K562 (cell line): ENCODE measurements around the gene DMAC2L. TPM values are rescaled to one million over a fixed set of nuclear protein-coding genes. Genes with fewer than 3 reads are reported as not detected.

Experiments used
- ATAC-seq: fragments of 200-7000 bp; cut with Tn5 transposase; 3 replicates; pipeline ENCODE4 v1.9.1; 2020; ENCODE audit warnings: moderate library complexity
- BruUV-seq: library from RNA; stranded (reverse); fragments of 400-500 nt; replicated peaks from 2 replicates; lab custom pipeline; 2021; lab: Mats Ljungman, UMichigan
- CTCF ChIA-PET: fragments of 300-600 bp; formaldehyde crosslinking; extraction: SDS; loops from one replicate; lab custom pipeline; 2021; ENCODE audit warnings: low intra/inter-chr PET ratio; lab: Yijun Ruan, JAX
- POLR2A ChIA-PET: fragments of 300-600, 350-650 bp; sonication (Branson Sonifier 250); formaldehyde crosslinking; extraction: SDS; loops from one replicate; lab custom pipeline; 2021; ENCODE audit warnings: antibody characterized with exemption, inconsistent platforms; lab: Yijun Ruan, JAX
- DNase-seq, 4 experiments: peaks; one replicate each; pipeline versions ENCODE4 v3.0.0 to v3.0.0-alpha.2; 2011 to 2018; ENCODE audit warnings: low spot score in 3 of 4, mixed read lengths in 3 of 4; ENCODE audit errors: extremely low read depth in 1 of 4
- FAIRE-seq: peaks from 2 replicates; lab custom pipeline; 2011; peaks lifted over from hg19 to GRCh38; lab: Jason Lieb, UNC
- H2AFZ ChIP-seq: 2 replicates; pipeline ENCODE4 v1.6.0; 2011; ENCODE audit warnings: low read depth, low read length, control low read depth, inconsistent platforms
- H3K27ac ChIP-seq: fragments of 200-600 bp; 3 replicates; pipeline ENCODE4 v1.8.0; 2011; ENCODE audit warnings: low read depth, mild to moderate bottlenecking, control low read depth, inconsistent platforms, low read length, moderate library complexity, mixed read lengths; ENCODE audit errors: extremely low read depth
- H3K27me3 ChIP-seq, 2 experiments: fragments of 300-600 bp in 1 of 2; 2 replicates in 1 of 2; 3 replicates in 1 of 2; pipeline versions ENCODE4 v1.6.0 to v1.8.0; 2011; ENCODE audit warnings: inconsistent platforms in 2 of 2, low read length in 2 of 2, mild to moderate bottlenecking in 1 of 2, mixed read lengths in 1 of 2, moderate library complexity in 1 of 2; ENCODE audit not compliant: control insufficient read depth in 2 of 2, insufficient read depth in 2 of 2
- H3K36me3 ChIP-seq: fragments of 300-600 bp; 3 replicates; pipeline ENCODE4 v1.8.0; 2011; ENCODE audit warnings: mild to moderate bottlenecking, low read length, inconsistent platforms; ENCODE audit not compliant: control insufficient read depth, insufficient read depth
- H3K4me1 ChIP-seq, 2 experiments: fragments of 200-600 bp in 1 of 2; replicated peaks in 1 of 2; 2 replicates in 1 of 2; 3 replicates in 1 of 2; pipeline versions ENCODE4 v1.5.1 to v1.8.0; 2011; ENCODE audit warnings: inconsistent platforms in 2 of 2, low read length in 2 of 2, mild to moderate bottlenecking in 1 of 2, mixed read lengths in 1 of 2, moderate library complexity in 1 of 2; ENCODE audit not compliant: control insufficient read depth in 2 of 2, insufficient read depth in 2 of 2
- H3K4me2 ChIP-seq: 2 replicates; pipeline ENCODE4 v1.6.1; 2011; ENCODE audit warnings: low read length, control low read depth, inconsistent platforms, mixed read lengths; ENCODE audit not compliant: insufficient read depth
- H3K4me3 ChIP-seq: fragments of 200-600 bp; sonication (generic), shearing (Covaris generic); 2 replicates; pipeline ENCODE4 v1.5.1; 2016; ENCODE audit warnings: control low read depth, inconsistent platforms
- H3K79me2 ChIP-seq: fragments of 200-600 bp; 3 replicates; pipeline ENCODE4 v1.8.0; 2011; ENCODE audit warnings: low read length, inconsistent platforms; ENCODE audit not compliant: control insufficient read depth, insufficient read depth
- H3K9ac ChIP-seq, 2 experiments: 2 replicates each; pipeline versions ENCODE4 v1.6.0 to v1.6.1; 2011; ENCODE audit warnings: low read depth in 2 of 2, low read length in 2 of 2, control low read depth in 1 of 2, inconsistent platforms in 1 of 2, mild to moderate bottlenecking in 1 of 2, mixed read lengths in 1 of 2; ENCODE audit not compliant: insufficient read depth in 1 of 2
- H3K9me1 ChIP-seq: one replicate; pipeline ENCODE4 v1.6.0; 2011; ENCODE audit warnings: inconsistent platforms, mild to moderate bottlenecking, low read length, moderate library complexity; ENCODE audit not compliant: control insufficient read depth, insufficient read depth
- H3K9me3 ChIP-seq: replicated peaks from 2 replicates; pipeline ENCODE4 v1.5.1; 2011; ENCODE audit warnings: low read depth, low read length, inconsistent platforms; ENCODE audit not compliant: control insufficient read depth, insufficient read depth
- H4K20me1 ChIP-seq: replicated peaks from 2 replicates; pipeline ENCODE4 v1.6.1; 2011; ENCODE audit warnings: low read length, inconsistent platforms, mixed read lengths; ENCODE audit not compliant: control insufficient read depth, insufficient read depth
- CBFA2T2 ChIP-seq: fragments of 450-650 bp; conservative IDR thresholded peaks from 2 replicates; pipeline ENCODE4 v1.6.1; 2017; ENCODE audit warnings: mild to moderate bottlenecking
- HINFP ChIP-seq: fragments of 450-650 bp; conservative IDR thresholded peaks from 2 replicates; pipeline ENCODE4 v1.6.1; 2016; ENCODE audit warnings: missing genetic modification characterization, low read depth, mild to moderate bottlenecking, control low read depth, missing compliant biosample characterization
- IFI16 ChIP-seq: fragments of 250-450 bp; sonication (Bioruptor Pico); IDR thresholded peaks from 2 replicates; pipeline ENCODE4 v2.1.2; 2022; ENCODE audit warnings: mild to moderate bottlenecking, inconsistent platforms
- KDM5B ChIP-seq: fragments of 200-600 bp; sonication (generic); IDR thresholded peaks from 2 replicates; pipeline ENCODE4 v1.6.1; 2012; ENCODE audit warnings: low read depth, mild to moderate bottlenecking, moderate library complexity, low read length, control low read depth, inconsistent platforms; ENCODE audit not compliant: insufficient replicate concordance
- MCM3 ChIP-seq: fragments of 450-650 bp; IDR thresholded peaks from 2 replicates; pipeline ENCODE4 v1.6.1; 2016
- MTA1 ChIP-seq: fragments of 450-650 bp; IDR thresholded peaks from 2 replicates; pipeline ENCODE4 v1.6.1; 2017; ENCODE audit warnings: borderline replicate concordance
- POLR2H ChIP-seq: IDR thresholded peaks from 2 replicates; pipeline ENCODE4 v1.6.1; 2016; ENCODE audit warnings: missing genetic modification characterization, low read depth, mild to moderate bottlenecking, control low read depth, missing compliant biosample characterization, moderate library complexity
- RBM22 ChIP-seq: fragments of 200-400 bp; formaldehyde crosslinking; IDR thresholded peaks from 2 replicates; pipeline ENCODE4 v1.6.1; 2018; ENCODE audit warnings: low read length, low read depth; ENCODE audit not compliant: poor library complexity, severe bottlenecking
- SLC30A9 ChIP-seq: fragments of 250-450 bp; sonication (Bioruptor Pico); IDR thresholded peaks from 2 replicates; pipeline ENCODE4 v1.8.0; 2022; ENCODE audit warnings: mild to moderate bottlenecking, moderate library complexity
- SMARCB1 ChIP-seq: IDR thresholded peaks from 2 replicates; pipeline ENCODE4 v1.6.1; 2011; ENCODE audit warnings: improper control_type of control experiment, low read depth; ENCODE audit not compliant: insufficient read length
- TAF7 ChIP-seq: fragments of 450-650 bp; IDR thresholded peaks from 2 replicates; pipeline ENCODE4 v1.6.1; 2016; ENCODE audit warnings: missing genetic modification characterization, missing compliant biosample characterization
- TBP ChIP-seq: optimal IDR thresholded peaks from 2 replicates; pipeline ENCODE3; 2011; ENCODE audit warnings: low read depth, low read length, improper control_type of control experiment
- ZBTB1 ChIP-seq: sonication (generic); formaldehyde crosslinking; IDR thresholded peaks from 2 replicates; pipeline ENCODE4 v1.8.1; 2023; ENCODE audit warnings: missing genetic modification reagents, low read depth, mild to moderate bottlenecking, borderline replicate concordance
- ZNF140 ChIP-seq: fragments of 250-450 bp; sonication (Bioruptor Pico); IDR thresholded peaks from 2 replicates; pipeline ENCODE4 v1.8.0; 2021; ENCODE audit warnings: moderate library complexity, mild to moderate bottlenecking, inconsistent platforms
- ZNF263 ChIP-seq: sonication (generic); formaldehyde crosslinking; IDR thresholded peaks from 2 replicates; pipeline ENCODE4 v1.8.0; 2022; ENCODE audit warnings: mild to moderate bottlenecking, missing genetic modification reagents, borderline replicate concordance
- ZNF589 ChIP-seq: fragments of 200-800 bp; sonication (Bioruptor generic); IDR thresholded peaks from 2 replicates; pipeline ENCODE4 v1.6.1; 2016; ENCODE audit warnings: low read depth, missing genetic modification characterization, missing compliant biosample characterization
- ZNF77 ChIP-seq: fragments of 250-450 bp; sonication (Bioruptor Pico); IDR thresholded peaks from 2 replicates; pipeline ENCODE4 v1.5.0; 2020
- ZNF79 ChIP-seq: fragments of 250-450 bp; sonication (Bioruptor Pico); IDR thresholded peaks from 2 replicates; pipeline ENCODE4 v1.4.0; 2020; ENCODE audit warnings: low read depth, mild to moderate bottlenecking, moderate library complexity
- WGBS: fragments of 100-300 bp; shearing (Covaris generic); methylation state at CpG from one replicate; pipeline ENCODE4 v1.1.6; 2016; ENCODE audit warnings: low coverage, mixed read lengths; ENCODE audit not compliant: insufficient coverage; ENCODE audit errors: missing lambda C conversion rate; 5-methylcytosine and 5-hydroxymethylcytosine counted together
- in situ Hi-C: fragments of 300-500 bp; cut with MboI; formaldehyde crosslinking; loops from 4 replicates; pipeline ENCODE4 v1.15.0; 2018; ENCODE audit warnings: inconsistent platforms, mixed read lengths
- intact Hi-C: fragments of 100-400 bp; cut with micrococcal nuclease; formaldehyde crosslinking; loops from 2 replicates; pipeline ENCODE4 v1.14.2; 2022
- polyA plus RNA-seq, 8 experiments: library from polyadenylated mRNA; depleted of rRNA in 4 of 8; stranded (reverse) in 5 of 8; unstranded in 3 of 8; fragments of >200 nt; fragmentation: Nextera tagmentation in 2 of 8; fragmentation: Illumina TruSeq in 1 of 8; extraction: Ambion mirVana in 2 of 8; extraction: Trizol in 1 of 8; gene quantifications; 2 replicates each; pipeline versions ENCODE4 v1.2.1 to v1.2.3, GENCODE V29; 2011 to 2014; ENCODE audit warnings: inconsistent platforms in 1 of 8, missing spikeins in 1 of 8
- total RNA-seq, 7 experiments: library from RNA; depleted of rRNA in 6 of 7; stranded (reverse); fragments of >200 nt in 6 of 7; fragmentation: Illumina TruSeq in 2 of 7; extraction: Trizol in 2 of 7; gene quantifications; 2 replicates each; pipeline versions ENCODE4 v1.2.1 to v1.2.3, GENCODE V29; 2011 to 2021; ENCODE audit warnings: low replicate concordance in 1 of 7
- TF ChIP-seq, protein P1 (sequence below): fragments of 450-650 bp; formaldehyde crosslinking; IDR thresholded peaks from 2 replicates; pipeline ENCODE4 v1.4.0; 2022; ENCODE audit warnings: missing genetic modification characterization
- TF ChIP-seq, protein P2 (sequence below): sonication (generic); formaldehyde crosslinking; IDR thresholded peaks from 2 replicates; pipeline ENCODE4 v1.8.0; 2022; ENCODE audit warnings: mild to moderate bottlenecking, low read depth, missing genetic modification reagents

Gene DMAC2L
- total and polyA plus RNA-seq, 9 of the 15 experiments (the other 6 are each of a cell fraction or from before 2014, with no cell fraction given): 4.0 to 37.2 (median 9.3) TPM

DNA sequence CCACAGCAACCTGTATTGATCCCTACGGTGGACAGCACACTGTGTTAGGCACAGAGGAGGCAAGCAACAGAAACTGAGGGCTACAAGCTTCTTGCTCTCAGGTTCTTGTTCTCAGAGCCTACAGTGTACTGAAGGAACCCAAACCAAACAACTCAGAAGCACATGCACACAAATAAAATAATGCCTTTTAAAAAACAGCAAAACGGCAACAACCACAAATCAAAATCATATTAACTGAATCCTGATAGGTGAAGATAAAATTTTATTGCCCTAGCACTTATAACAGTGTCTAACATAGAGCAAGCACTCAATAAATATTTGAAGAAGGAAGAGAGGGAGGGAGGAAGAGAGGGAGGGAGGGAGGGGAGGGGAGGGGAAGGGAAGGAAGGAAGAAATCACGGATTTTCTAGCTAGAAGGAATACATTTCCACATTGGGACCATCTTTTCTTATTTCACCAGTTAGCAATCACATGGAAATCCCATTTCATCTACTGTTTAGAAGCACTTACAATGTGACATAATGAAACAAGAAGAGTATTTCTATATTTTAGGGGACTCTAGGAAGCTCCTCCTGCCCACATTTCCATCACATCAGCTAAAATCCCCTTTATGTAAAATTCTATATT is 27.2 kb downstream of the DMAC2L start (continued):
- TF ChIP-seq ZNF79 (no peak), CBFA2T2 (no peak), KDM5B (no peak), MCM3 (no peak), TBP (no peak), ZNF77 (CRISPR knock-in tag) (no peak), ZNF263 (CRISPR knock-in tag) (no peak), TAF7 (tag) (no peak), SLC30A9 (CRISPR knock-in tag) (no peak), POLR2H (tag) (no peak)
- TF ChIP-seq, protein P1, sequence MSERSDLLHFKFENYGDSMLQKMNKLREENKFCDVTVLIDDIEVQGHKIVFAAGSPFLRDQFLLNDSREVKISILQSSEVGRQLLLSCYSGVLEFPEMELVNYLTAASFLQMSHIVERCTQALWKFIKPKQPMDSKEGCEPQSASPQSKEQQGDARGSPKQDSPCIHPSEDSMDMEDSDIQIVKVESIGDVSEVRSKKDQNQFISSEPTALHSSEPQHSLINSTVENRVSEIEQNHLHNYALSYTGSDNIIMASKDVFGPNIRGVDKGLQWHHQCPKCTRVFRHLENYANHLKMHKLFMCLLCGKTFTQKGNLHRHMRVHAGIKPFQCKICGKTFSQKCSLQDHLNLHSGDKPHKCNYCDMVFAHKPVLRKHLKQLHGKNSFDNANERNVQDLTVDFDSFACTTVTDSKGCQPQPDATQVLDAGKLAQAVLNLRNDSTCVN (CRISPR knock-in tag): no peak

GRCh38 chr14:50340045-50340444 is 27.9 kb downstream of the DMAC2L start:
- Histone ChIP-seq H2AFZ (no peak overlapping the region), H3K36me3 (peaks cover 4% of the 10 kb centered on the region; the same call in 1 of the 3 replicates), H3K9me1 (no peaks in the 10 kb centered on the region), H3K4me3 (no peak overlapping the region), H3K9me3 (no peaks in the 10 kb centered on the region), H4K20me1 (no peaks in the 10 kb centered on the region), H3K27me3 (no peaks in the 10 kb centered on the region), H3K9ac (no peak overlapping the region), H3K4me2 (no peak overlapping the region), H3K79me2 (no peaks in the 10 kb centered on the region), H3K27ac (no peak overlapping the region), H3K4me1 (peaks cover 0 to 16% of the 10 kb centered on the region in 2 experiments; a peak in 3 of 5 replicates)
- intact Hi-C loops (no loop called here), in situ Hi-C loops (loop anchor here (25.0 kb wide), 1 partner anchor 447 kb away; no protein-coding TSS in a partner anchor)
- POLR2A ChIA-PET: interaction anchor here (0.6 kb wide), 2 partner anchors 8 to 900 kb away, joined by 3 read pairs; partner anchors contain the start of gene TMX1
- ATAC-seq (no peak), FAIRE-seq (no peak), DNase-seq (no peak)
- CTCF ChIA-PET: no interaction called here
- 60% methylated on average over 5 of the region's 5 CpGs for WGBS
- BruUV-seq: no TSS peak
- TF ChIP-seq HINFP (tag) (no peak), RBM22 (no peak), ZNF589 (CRISPR knock-in tag) (no peak), MTA1 (no peak), ZBTB1 (CRISPR knock-in tag) (no peak), SMARCB1 (no peak), ZNF140 (no peak), IFI16 (CRISPR knock-in tag) (no peak)
- TF ChIP-seq, protein P2, sequence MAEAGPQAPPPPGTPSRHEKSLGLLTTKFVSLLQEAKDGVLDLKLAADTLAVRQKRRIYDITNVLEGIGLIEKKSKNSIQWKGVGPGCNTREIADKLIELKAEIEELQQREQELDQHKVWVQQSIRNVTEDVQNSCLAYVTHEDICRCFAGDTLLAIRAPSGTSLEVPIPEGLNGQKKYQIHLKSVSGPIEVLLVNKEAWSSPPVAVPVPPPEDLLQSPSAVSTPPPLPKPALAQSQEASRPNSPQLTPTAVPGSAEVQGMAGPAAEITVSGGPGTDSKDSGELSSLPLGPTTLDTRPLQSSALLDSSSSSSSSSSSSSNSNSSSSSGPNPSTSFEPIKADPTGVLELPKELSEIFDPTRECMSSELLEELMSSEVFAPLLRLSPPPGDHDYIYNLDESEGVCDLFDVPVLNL (CRISPR knock-in tag): no peak
